Measurements from ENCODE around the gene FCHO2. TPM values are rescaled to one million over a fixed set of nuclear protein-coding genes. Genes with fewer than 3 reads are reported as not detected.

The FCHO2 gene
- polyA plus RNA-seq, 1 donor from 2014 or later, result 1.3 TPM

- Mint-ChIP-seq H3K4me1 (peaks cover 0 to 4% (median 0%) of the 10 kb centered on the region in 3 donors), H3K4me3 (no peak overlapping the region), H3K9me3 (peaks cover 0 to 4% (median 2%) of the 10 kb centered on the region in 3 donors), H3K36me3 (no peaks in the 10 kb centered on the region), H3K27me3 (peaks cover 11% of the 10 kb centered on the region), H3K27ac (no peak overlapping the region)
Observed at GRCh38 chr5:73103870-73104299, 148.0 kb downstream of the FCHO2 start.

- peaks cover 0 to 4% (median 0%) of the 10 kb centered on the region in 3 donors for H3K4me1 Mint-ChIP-seq
- H3K4me3 Mint-ChIP-seq, result no peak overlapping the region
- H3K36me3 Mint-ChIP-seq, result no peaks in the 10 kb centered on the region
- peaks cover 11% of the 10 kb centered on the region for H3K27me3 Mint-ChIP-seq
- H3K9me3 Mint-ChIP-seq, result peaks cover 0 to 4% (median 2%) of the 10 kb centered on the region in 3 donors
- H3K27ac Mint-ChIP-seq, result no peak overlapping the region
Observed at GRCh38 chr5:73104326-73104725, 148.5 kb downstream of the FCHO2 start.

DNA sequence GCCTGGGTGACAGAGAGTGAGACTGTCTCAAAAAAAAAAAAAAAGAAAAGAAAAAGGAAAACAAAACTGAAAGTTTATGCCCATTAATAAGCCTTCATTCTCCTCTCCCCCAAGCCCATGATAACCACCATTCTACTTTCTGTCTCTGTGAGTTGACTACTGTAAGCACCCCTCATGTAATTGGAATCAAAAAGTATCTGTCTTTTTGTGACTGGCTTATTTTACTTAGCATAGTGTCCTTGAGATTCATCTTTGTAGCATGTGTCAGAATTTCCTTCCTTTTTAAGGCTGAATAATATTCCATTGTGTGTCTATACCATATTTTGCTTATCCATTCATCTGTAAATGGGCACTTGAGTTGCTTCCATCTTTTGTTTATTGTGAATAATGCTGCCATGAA, 150.5 kb downstream of the FCHO2 start:
- Mint-ChIP-seq H3K4me3 (no peak overlapping the region), H3K36me3 (no peaks in the 10 kb centered on the region), H3K27ac (no peak overlapping the region), H3K9me3 (peaks cover 0 to 4% (median 0%) of the 10 kb centered on the region in 3 donors), H3K4me1 (peaks cover 0 to 1% (median 0%) of the 10 kb centered on the region in 3 donors), H3K27me3 (peaks cover 11% of the 10 kb centered on the region)

- H3K27me3 Mint-ChIP-seq, result peaks cover 17% of the 10 kb centered on the region
Observed at GRCh38 chr5:73110190-73110589, 154.3 kb downstream of the FCHO2 start.

DNA sequence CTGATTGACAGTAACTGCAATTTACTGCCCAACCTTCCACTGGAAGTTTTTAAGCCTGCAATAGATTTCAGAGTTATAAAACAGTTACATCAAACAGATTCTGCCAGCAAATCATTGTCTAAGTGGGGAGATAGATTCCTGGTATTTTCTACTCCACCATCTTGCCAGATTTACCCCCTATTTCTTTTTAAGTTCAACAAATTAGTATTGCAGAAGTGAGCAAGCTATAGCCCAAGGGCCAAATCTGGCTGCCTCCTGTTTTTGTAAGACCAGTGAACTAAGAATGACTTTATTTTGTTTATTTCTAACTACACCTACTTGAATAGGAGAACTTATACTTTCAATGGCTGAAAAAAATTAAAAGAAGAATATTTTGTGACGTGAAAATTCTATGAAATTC, 155.7 kb downstream of the FCHO2 start:
- Mint-ChIP-seq H3K27ac (no peak overlapping the region), H3K27me3 (peaks cover 17% of the 10 kb centered on the region), H3K4me3 (no peak overlapping the region), H3K36me3 (no peaks in the 10 kb centered on the region), H3K4me1 (no peaks in the 10 kb centered on the region), H3K9me3 (peaks cover 0 to 4% (median 1%) of the 10 kb centered on the region in 3 donors)

More at GRCh38 chr5:73110190-73110589, 154.3 kb downstream of the FCHO2 start:
- Mint-ChIP-seq H3K27ac (no peak overlapping the region), H3K36me3 (no peaks in the 10 kb centered on the region), H3K9me3 (peaks cover 0 to 4% (median 1%) of the 10 kb centered on the region in 3 donors), H3K4me1 (peaks cover 0 to 1% (median 0%) of the 10 kb centered on the region in 3 donors), H3K4me3 (no peak overlapping the region)

DNA sequence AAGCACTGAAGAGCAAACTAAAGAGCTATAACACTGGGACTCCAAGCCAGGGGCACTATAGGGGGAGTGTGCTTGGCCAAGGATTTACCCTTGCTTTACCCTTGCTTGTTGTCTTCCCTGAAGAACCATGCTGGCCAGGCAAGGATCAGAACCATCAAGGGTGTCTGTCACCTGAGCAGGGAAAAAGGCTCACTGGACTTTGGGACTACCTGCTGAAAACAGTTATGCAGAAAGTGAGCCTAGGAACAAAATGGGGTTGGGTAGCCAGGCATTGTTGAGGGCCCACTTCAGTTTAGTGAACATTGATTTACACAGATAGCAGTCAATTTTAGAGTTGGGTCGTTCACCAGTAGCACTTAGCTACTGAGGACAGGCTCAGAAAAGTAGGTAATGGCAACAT, 156.5 kb downstream of the FCHO2 start:
- Mint-ChIP-seq H3K4me3 (no peak overlapping the region), H3K27ac (no peak overlapping the region), H3K9me3 (peaks cover 1 to 4% (median 3%) of the 10 kb centered on the region in 3 donors), H3K4me1 (no peaks in the 10 kb centered on the region), H3K36me3 (no peaks in the 10 kb centered on the region), H3K27me3 (peaks cover 25% of the 10 kb centered on the region)

- Mint-ChIP-seq H3K36me3 (no peaks in the 10 kb centered on the region), H3K9me3 (peaks cover 0 to 3% (median 3%) of the 10 kb centered on the region in 3 donors), H3K4me1 (peaks cover 0 to 2% (median 0%) of the 10 kb centered on the region in 3 donors), H3K27ac (no peak overlapping the region), H3K4me3 (no peak overlapping the region), H3K27me3 (peaks cover 34% of the 10 kb centered on the region)
Observed at GRCh38 chr5:73114044-73114688, 158.3 kb downstream of the FCHO2 start.

- Mint-ChIP-seq H3K4me3 (no peak overlapping the region), H3K27me3 (peaks cover 40% of the 10 kb centered on the region), H3K9me3 (peaks cover 0 to 3% (median 3%) of the 10 kb centered on the region in 3 donors), H3K4me1 (peaks cover 0 to 4% (median 2%) of the 10 kb centered on the region in 3 donors), H3K36me3 (no peaks in the 10 kb centered on the region), H3K27ac (no peak overlapping the region)
Observed at GRCh38 chr5:73115399-73116051, 159.7 kb downstream of the FCHO2 start.

- Mint-ChIP-seq H3K27ac (no peak overlapping the region), H3K4me1 (peaks cover 2 to 11% (median 7%) of the 10 kb centered on the region in 3 donors), H3K36me3 (no peaks in the 10 kb centered on the region), H3K4me3 (no peak overlapping the region), H3K9me3 (peaks cover 0 to 3% (median 3%) of the 10 kb centered on the region in 3 donors), H3K27me3 (peaks cover 45% of the 10 kb centered on the region)
Observed at GRCh38 chr5:73116506-73116905, 160.7 kb downstream of the FCHO2 start.

GRCh38 chr5:73117088-73117740, 161.4 kb downstream of the FCHO2 start:
- H3K4me1 Mint-ChIP-seq, result peaks cover 5 to 12% (median 7%) of the 10 kb centered on the region in 3 donors
- peaks cover 48% of the 10 kb centered on the region for H3K27me3 Mint-ChIP-seq
- peaks cover 0 to 3% (median 3%) of the 10 kb centered on the region in 3 donors for H3K9me3 Mint-ChIP-seq
- H3K4me3 Mint-ChIP-seq, result no peak overlapping the region
- H3K36me3 Mint-ChIP-seq, result no peaks in the 10 kb centered on the region
- no peak overlapping the region for H3K27ac Mint-ChIP-seq

DNA sequence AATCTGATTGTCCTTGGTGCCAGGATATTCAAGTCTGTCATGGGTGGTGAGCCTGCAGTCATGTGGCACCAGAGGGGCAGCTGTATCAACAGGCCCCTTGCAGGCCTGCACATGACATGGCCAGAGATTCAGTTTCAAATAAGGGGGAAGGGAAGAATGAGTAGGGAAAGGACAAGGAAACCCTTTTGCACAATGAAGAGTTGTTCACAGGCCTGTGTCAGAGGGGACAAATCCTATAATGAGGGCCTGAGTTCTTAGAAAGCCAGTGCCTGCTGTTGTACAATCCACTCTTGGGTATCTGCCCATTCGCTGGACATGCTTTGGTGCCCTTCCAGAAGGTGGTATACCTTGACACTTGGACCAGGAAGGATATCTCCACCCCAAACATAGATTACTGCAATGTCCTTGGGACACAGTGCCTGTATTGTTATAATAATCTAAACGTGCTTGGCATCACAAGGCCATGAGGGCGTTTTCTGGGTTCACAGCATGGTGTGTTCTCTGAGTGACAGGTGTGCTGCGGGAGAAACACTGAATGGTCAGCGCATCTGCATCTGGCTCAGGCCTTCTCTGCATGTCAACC, 162.6 kb downstream of the FCHO2 start:
- no peak overlapping the region for H3K27ac Mint-ChIP-seq
- H3K4me3 Mint-ChIP-seq, result no peak overlapping the region
- H3K9me3 Mint-ChIP-seq, result peaks cover 0 to 3% (median 2%) of the 10 kb centered on the region in 3 donors
- H3K36me3 Mint-ChIP-seq, result no peaks in the 10 kb centered on the region
- H3K4me1 Mint-ChIP-seq, result peaks cover 5 to 13% (median 12%) of the 10 kb centered on the region in 3 donors
- H3K27me3 Mint-ChIP-seq, result peaks cover 51% of the 10 kb centered on the region

GRCh38 chr5:73119451-73120157, 163.8 kb downstream of the FCHO2 start:
- Mint-ChIP-seq H3K36me3 (no peaks in the 10 kb centered on the region), H3K27ac (no peak overlapping the region), H3K27me3 (peaks cover 57% of the 10 kb centered on the region), H3K4me3 (peak overlapping the region in 2 of 4 donors; percentile 68 to 75), H3K9me3 (peaks cover 0 to 3% (median 2%) of the 10 kb centered on the region in 3 donors), H3K4me1 (peaks cover 5 to 15% (median 12%) of the 10 kb centered on the region in 3 donors)

DNA sequence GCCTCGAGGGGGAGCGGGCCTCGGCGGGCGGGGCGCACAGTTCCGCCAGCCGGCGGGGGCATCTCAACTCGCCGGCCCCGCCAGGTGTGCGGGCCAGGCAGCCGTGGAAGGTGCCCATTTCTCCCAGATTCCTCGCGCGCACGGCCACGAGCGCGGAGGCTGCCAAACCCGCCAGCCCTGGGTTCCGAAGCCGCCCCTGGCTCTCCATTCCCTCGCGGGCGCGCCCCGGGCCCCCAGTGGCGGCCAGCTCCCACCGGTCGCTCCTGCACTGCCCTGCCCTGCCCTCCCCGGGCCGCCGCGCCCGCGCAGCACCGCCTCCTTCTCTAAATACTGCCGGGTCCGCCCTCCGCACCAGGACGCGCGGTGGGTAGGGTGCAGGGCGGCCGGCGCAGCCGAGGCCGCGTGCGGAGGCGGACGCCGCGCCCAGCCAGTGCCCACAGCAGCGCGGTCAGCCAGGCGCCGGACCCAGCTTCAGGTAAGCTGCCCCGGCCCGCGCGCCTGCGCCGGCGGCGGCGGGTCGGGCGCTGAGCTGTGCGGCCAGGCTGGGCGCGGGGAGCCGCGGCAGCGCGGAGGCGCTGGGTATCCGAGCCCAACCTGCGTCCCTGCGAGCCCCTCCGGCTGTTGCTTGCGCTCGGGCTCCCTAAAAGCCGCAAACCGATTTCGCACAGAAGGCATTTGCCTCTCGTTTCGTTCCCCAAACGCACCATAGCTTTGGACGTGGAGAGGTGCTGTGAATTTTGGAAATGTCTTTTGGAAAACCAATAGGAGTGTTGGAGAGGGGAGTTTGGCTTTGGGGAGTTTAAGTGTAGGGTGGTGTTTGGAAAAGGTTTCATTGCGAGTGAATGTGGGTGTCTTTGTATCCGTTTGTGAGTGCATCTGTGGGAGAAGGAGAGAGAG, 164.6 kb downstream of the FCHO2 start, which contains the start of gene TMEM171:
TMEM171 (plus strand) TSS at position 354 of the 897 bp plus-strand sequence. CDS start 2,799 bp downstream, outside the sequence.
- Mint-ChIP-seq H3K27ac (no peak within 1 kb of the TSS), H3K36me3 (no peaks in the 10 kb centered on the region), H3K9me3 (peaks cover 0 to 3% (median 2%) of the 10 kb centered on the region in 3 donors), H3K27me3 (peaks cover 57% of the 10 kb centered on the region), H3K4me3 (peak within 1 kb of the TSS in 2 of 4 donors; percentile 68 to 75), H3K4me1 (peaks cover 5 to 15% (median 12%) of the 10 kb centered on the region in 3 donors)

All from IgD-negative memory B cell (primary cell).